ENCODE results near the gene TPM3.

- TF ChIP-seq POLR2AphosphoS5 (IDR thresholded peaks at IDR 0.05) (no peak), POLR2A (IDR thresholded peaks at IDR 0.05) (no peak)
These were observed 37.8 kb downstream of the TPM3 start for GRCh38 chr1:154154053-154154452.
